ENCODE data around the gene DPPA2.

DNA sequence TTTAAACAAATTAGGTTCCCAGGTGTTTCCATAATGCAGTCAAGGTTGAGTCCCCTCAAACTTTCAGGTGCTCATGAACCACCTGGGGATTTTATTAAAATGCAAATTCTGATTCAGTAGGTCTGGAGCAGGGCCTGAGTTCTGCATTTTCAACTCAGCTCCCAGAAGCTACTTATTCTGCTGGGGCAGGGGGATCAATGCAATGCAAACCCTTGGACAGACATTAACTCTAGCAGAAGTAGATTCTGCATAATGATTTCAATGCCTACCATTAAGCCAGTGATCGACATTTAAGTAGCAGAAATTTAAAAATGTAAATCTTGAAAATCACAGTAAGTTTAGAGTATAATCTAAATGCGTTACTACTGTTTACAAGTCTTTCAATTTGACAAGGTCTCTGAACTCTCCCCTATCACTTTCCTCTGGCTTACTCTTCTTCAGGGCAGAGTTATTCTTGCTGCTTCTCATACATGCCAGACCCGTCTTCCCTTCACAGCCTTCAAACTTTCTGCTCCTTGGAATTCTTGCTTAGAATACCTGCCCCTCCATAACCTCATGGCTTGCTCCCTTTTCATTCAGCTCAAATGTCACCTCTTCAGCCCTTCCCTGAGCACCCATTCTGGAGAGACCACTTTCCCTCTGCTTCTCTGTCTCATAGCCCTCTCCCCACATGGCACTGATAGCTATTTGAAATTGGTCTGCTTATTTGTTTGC is 40.3 kb upstream of the DPPA2 start:
- TF ChIP-seq EZH2phosphoT487 (IDR thresholded peaks at IDR 0.05; ENCODE audit: low read depth): no peak
- TF ChIP-seq, protein P1, sequence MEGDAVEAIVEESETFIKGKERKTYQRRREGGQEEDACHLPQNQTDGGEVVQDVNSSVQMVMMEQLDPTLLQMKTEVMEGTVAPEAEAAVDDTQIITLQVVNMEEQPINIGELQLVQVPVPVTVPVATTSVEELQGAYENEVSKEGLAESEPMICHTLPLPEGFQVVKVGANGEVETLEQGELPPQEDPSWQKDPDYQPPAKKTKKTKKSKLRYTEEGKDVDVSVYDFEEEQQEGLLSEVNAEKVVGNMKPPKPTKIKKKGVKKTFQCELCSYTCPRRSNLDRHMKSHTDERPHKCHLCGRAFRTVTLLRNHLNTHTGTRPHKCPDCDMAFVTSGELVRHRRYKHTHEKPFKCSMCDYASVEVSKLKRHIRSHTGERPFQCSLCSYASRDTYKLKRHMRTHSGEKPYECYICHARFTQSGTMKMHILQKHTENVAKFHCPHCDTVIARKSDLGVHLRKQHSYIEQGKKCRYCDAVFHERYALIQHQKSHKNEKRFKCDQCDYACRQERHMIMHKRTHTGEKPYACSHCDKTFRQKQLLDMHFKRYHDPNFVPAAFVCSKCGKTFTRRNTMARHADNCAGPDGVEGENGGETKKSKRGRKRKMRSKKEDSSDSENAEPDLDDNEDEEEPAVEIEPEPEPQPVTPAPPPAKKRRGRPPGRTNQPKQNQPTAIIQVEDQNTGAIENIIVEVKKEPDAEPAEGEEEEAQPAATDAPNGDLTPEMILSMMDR (IDR thresholded peaks at IDR 0.05; ENCODE audit: low read depth, low read length): no peak

Measured in OCI-LY3 (cell line).